Chondrocyte (in vitro differentiated cells): ENCODE results near the gene CENPH. TPM values are rescaled to one million over a fixed set of nuclear protein-coding genes. Genes with fewer than 3 reads are reported as not detected.
"Not testable (repeated sequence)": the region's sequence is repeated elsewhere in the genome, so short reads cannot be mapped to it uniquely, and the experiment has no call there.

Experiments used
- DNase-seq: peaks from one replicate; pipeline ENCODE4 v3.0.0; 2021; ENCODE audit warnings: mixed read lengths, low spot score
- H3K27ac Mint-ChIP-seq: one replicate; pipeline ENCODE4 v1.8.0; 2021; ENCODE audit warnings: mild to moderate bottlenecking, moderate library complexity, mixed read lengths; ENCODE audit not compliant: unreplicated experiment
- H3K27me3 Mint-ChIP-seq: 2 replicates; pipeline ENCODE4 v1.8.0; 2021; ENCODE audit warnings: low read depth, mixed read lengths
- H3K36me3 Mint-ChIP-seq: 2 replicates; pipeline ENCODE4 v1.8.0; 2021; ENCODE audit warnings: low read depth, mixed read lengths
- H3K4me1 Mint-ChIP-seq: 2 replicates; pipeline ENCODE4 v1.8.0; 2021; ENCODE audit warnings: low read depth, mild to moderate bottlenecking, mixed read lengths
- H3K4me3 Mint-ChIP-seq: one replicate; pipeline ENCODE4 v1.8.0; 2021; ENCODE audit warnings: mild to moderate bottlenecking, moderate library complexity, mixed read lengths; ENCODE audit not compliant: unreplicated experiment
- H3K9me3 Mint-ChIP-seq: 2 replicates; pipeline ENCODE4 v1.8.0; 2021; ENCODE audit warnings: low read depth, mixed read lengths
- CTCF ChIP-seq: fragments of 200-600 bp; sonication (generic); IDR thresholded peaks from 2 replicates; pipeline ENCODE4 v1.5.0; 2021; ENCODE audit warnings: antibody characterized with exemption, mild to moderate bottlenecking, moderate library complexity
- total RNA-seq: library from RNA; stranded (reverse); gene quantifications from 3 replicates; pipeline ENCODE4 v1.2.1, GENCODE V29; 2021

CENPH gene
- total RNA-seq, 1 donor from 2014 or later, result 4.7 TPM

- no peaks in the 10 kb centered on the region for H3K27me3 Mint-ChIP-seq
- no peak overlapping the region for H3K27ac Mint-ChIP-seq
- H3K4me3 Mint-ChIP-seq, result no peak overlapping the region
- H3K9me3 Mint-ChIP-seq, result no peaks in the 10 kb centered on the region
- no peak for DNase-seq
- H3K36me3 Mint-ChIP-seq, result no peaks in the 10 kb centered on the region
- TF ChIP-seq CTCF, result no peak
- peaks cover 17% of the 10 kb centered on the region for H3K4me1 Mint-ChIP-seq
These were observed 30.6 kb downstream of the CENPH start for GRCh38 chr5:69219939-69220338.

- not testable (repeated sequence) for DNase-seq, H3K36me3 Mint-ChIP-seq
- peaks cover 17% of the 10 kb centered on the region for H3K4me1 Mint-ChIP-seq
These were observed 31.0 kb downstream of the CENPH start for GRCh38 chr5:69220371-69220770.

DNA sequence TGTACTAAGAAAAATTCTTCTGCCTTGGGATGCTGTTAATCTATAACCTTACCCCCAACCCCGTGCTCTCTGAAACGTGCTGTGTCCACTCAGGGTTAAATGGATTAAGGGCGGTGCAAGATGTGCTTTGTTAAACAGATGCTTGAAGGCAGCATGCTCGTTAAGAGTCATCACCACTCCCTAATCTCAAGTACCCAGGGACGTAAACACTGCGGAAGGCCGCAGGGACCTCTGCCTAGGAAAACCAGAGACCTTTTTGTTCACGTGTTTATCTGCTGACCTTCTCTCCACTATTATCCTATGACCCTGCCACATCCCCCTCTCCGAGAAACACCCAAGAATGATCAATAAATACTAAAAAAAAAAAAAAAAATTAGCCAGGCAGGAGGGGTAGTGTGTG, 31.4 kb downstream of the CENPH start:
- H3K36me3 Mint-ChIP-seq, H3K27me3 Mint-ChIP-seq, H3K27ac Mint-ChIP-seq, DNase-seq, H3K9me3 Mint-ChIP-seq, H3K4me3 Mint-ChIP-seq: not testable (repeated sequence)
- H3K4me1 Mint-ChIP-seq, result peaks cover 17% of the 10 kb centered on the region

More at GRCh38 chr5:69220371-69220770, 31.0 kb downstream of the CENPH start:
- H3K4me3 Mint-ChIP-seq, H3K9me3 Mint-ChIP-seq, H3K27ac Mint-ChIP-seq, H3K27me3 Mint-ChIP-seq: not testable (repeated sequence)

DNA sequence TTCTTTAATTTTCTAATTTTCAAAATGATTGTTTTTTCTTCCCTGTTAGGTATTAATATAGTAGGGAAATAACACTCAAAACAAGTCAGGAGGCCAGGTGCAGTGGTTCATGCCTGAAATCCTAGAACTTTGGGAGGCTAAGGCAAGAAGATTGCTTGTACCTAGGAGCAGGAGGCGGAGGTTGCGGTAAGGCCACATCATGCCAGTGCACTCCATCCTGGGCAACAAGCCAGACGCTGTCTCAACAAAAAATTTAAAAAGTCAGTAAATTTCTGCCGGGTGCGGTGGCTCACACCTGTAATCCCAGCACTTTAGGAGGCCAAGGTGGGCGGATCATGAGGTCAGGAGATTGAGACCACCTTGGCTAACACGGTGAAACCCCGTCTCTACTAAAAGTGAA, 35.1 kb downstream of the CENPH start:
- no peaks in the 10 kb centered on the region for H3K9me3 Mint-ChIP-seq
- H3K4me1 Mint-ChIP-seq, result no peaks in the 10 kb centered on the region
- no peak overlapping the region for H3K27ac Mint-ChIP-seq
- TF ChIP-seq CTCF, result no peak
- H3K27me3 Mint-ChIP-seq, result no peaks in the 10 kb centered on the region
- H3K36me3 Mint-ChIP-seq, result peaks cover 2% of the 10 kb centered on the region
- H3K4me3 Mint-ChIP-seq, result no peak overlapping the region
- no peak for DNase-seq

- no peaks in the 10 kb centered on the region for H3K9me3 Mint-ChIP-seq
- H3K4me1 Mint-ChIP-seq, result no peaks in the 10 kb centered on the region
These were observed 36.5 kb downstream of the CENPH start for GRCh38 chr5:69225860-69226259.

DNA sequence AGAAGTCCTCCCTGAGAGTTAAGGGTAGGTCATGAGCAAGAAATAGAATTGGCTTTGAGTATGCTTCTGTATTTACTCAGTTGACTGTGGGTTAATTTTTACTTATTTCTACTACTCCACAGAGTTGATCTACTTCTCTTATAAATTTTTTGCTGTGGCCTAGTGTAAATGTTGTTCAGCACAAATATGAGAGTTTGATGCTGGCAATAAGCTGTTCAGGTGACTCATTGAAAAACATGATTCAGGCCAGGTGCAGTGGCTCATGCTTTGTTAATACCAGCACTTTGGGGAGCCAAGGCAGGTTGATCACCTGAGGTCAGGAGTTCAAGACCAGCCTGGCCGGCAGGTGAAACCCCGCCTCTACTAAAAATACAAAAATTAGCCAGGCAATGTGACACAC, 40.8 kb downstream of the CENPH start:
- no peaks in the 10 kb centered on the region for H3K27me3 Mint-ChIP-seq
- TF ChIP-seq CTCF, result no peak
- DNase-seq, result no peak
- no peaks in the 10 kb centered on the region for H3K9me3 Mint-ChIP-seq
- H3K4me1 Mint-ChIP-seq, result peaks cover 9% of the 10 kb centered on the region
- H3K27ac Mint-ChIP-seq, result no peak overlapping the region
- no peak overlapping the region for H3K4me3 Mint-ChIP-seq
- peaks cover 2% of the 10 kb centered on the region for H3K36me3 Mint-ChIP-seq

More at GRCh38 chr5:69225860-69226259, 36.5 kb downstream of the CENPH start:
- peaks cover 2% of the 10 kb centered on the region for H3K36me3 Mint-ChIP-seq
- no peak overlapping the region for H3K4me3 Mint-ChIP-seq
- TF ChIP-seq CTCF, result no peak
- no peaks in the 10 kb centered on the region for H3K27me3 Mint-ChIP-seq
- H3K27ac Mint-ChIP-seq, result no peak overlapping the region
- DNase-seq, result no peak
